ENCODE data around the gene PTEN.

GRCh38 chr10:87913156-87913921, 49.9 kb downstream of the PTEN start:
- TF ChIP-seq CTCF (IDR thresholded peaks at IDR 0.05) = no peak
- TF ChIP-seq EZH2phosphoT487 (IDR thresholded peaks at IDR 0.05) = no peak
- no peak for TF ChIP-seq EZH2 (IDR thresholded peaks at IDR 0.05)
